ENCODE results near the gene DRG1.

DRG1 gene

DNA sequence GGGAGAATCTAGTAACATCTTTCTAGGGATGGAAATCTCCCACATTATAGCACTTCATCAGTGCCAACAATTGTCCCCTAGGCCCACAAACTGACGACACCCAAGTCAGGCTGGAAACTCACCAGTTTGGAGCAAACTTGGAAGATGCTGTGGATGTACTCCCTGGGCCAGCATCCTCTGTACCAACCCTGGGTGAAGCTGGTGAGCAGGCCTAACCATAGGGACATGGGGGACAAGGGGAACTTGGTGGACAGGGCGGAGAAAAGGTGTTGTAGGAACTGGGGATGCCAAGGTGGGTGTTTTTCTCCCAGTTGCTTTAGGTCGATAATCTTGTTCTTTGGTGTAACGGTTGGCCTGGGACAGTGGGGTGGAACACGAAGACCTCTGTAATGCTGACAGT, 42.2 kb downstream of the DRG1 start:
- no CpG with 5 or more reads among the region's 5 CpGs for WGBS (ENCODE audit: insufficient coverage, insufficient read length)
- H3K36me3 ChIP-seq (ENCODE audit: control insufficient read depth, insufficient read depth, low read length) = peaks cover 25% of the 10 kb centered on the region
- H3K9me3 ChIP-seq (ENCODE audit: control insufficient read depth, insufficient read depth, low read length) = no peaks in the 10 kb centered on the region

DNA sequence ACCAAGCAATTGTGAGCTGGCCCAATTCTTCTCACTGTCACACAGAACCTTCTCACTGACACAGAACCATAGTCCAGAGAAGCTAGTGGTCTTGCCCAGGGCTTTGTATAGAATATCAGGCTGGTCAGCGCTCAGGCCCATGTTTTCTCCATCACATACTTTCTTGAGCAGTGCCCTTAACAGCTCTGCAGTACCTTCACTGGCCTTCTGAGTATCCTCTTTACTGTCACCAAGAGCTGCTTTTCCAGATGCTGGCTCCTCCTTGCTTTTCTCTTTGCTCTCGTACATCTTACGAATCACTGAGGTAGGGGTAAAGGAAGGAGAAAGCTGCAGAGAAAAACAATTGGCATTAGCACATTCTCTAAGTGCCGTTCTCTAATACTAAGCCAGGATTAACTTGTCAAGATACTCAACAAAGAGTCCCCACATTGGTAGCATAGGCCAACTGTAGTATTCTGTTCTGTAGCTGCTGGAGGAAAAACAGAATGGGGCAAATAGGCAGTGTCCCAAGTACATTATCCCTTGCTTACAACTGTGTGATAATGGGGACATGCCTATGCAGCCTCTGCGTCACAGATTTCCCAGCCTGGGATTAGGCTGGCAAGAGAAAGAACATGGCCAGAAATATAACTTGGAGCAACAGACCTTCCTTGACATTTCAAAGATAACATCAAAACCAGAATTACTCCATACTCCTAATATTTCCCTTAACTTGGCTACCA, 43.5 kb downstream of the DRG1 start:
- Histone ChIP-seq H3K4me1 (ENCODE audit: control insufficient read depth, insufficient read depth, low read length) (no peaks in the 10 kb centered on the region), H3K36me3 (ENCODE audit: control insufficient read depth, insufficient read depth, low read length) (peaks cover 18% of the 10 kb centered on the region), H3K27ac (ENCODE audit: low read length) (no peak overlapping the region), H3K4me3 (ENCODE audit: low read length) (no peak overlapping the region), H3K27me3 (ENCODE audit: control insufficient read depth, insufficient read depth, low read length) (no peaks in the 10 kb centered on the region), H3K9me3 (ENCODE audit: control insufficient read depth, insufficient read depth, low read length) (no peaks in the 10 kb centered on the region)
- no peak for DNase-seq (ENCODE audit: low read depth, low spot score)
- no CpG with 5 or more reads among the region's 5 CpGs for WGBS (ENCODE audit: insufficient coverage, insufficient read length)

More for the DNA sequence above, 42.2 kb downstream of the DRG1 start:
- no peak overlapping the region for H3K27ac ChIP-seq (ENCODE audit: low read length)
- H3K27me3 ChIP-seq (ENCODE audit: control insufficient read depth, insufficient read depth, low read length) = no peaks in the 10 kb centered on the region
- no peak for DNase-seq (ENCODE audit: low read depth, low spot score)
- H3K4me1 ChIP-seq (ENCODE audit: control insufficient read depth, insufficient read depth, low read length) = no peaks in the 10 kb centered on the region
- no peak overlapping the region for H3K4me3 ChIP-seq (ENCODE audit: low read length)

DNA sequence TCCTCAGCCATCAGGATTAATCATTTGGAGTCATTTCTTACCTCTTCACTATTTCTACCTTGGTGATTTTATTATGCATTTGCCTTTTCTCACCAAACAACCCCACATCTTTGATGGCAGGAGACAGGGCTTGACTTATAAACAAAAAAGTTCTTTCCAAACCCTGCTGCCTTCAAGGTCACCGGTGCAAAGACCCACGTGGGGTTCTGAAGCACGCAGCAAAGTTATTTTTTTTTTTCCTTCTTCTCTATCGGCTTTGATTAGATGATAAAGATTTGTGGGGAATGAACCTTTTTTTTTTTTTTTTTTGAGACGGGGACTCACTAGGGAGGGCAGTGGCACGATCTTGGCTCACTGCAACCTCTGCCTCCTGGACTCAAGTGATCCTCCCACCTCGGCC, 44.1 kb downstream of the DRG1 start:
- no peak for DNase-seq (ENCODE audit: low read depth, low spot score)
- H3K27ac ChIP-seq (ENCODE audit: low read length) = no peak overlapping the region
- peaks cover 18% of the 10 kb centered on the region for H3K36me3 ChIP-seq (ENCODE audit: control insufficient read depth, insufficient read depth, low read length)
- no peak overlapping the region for H3K4me3 ChIP-seq (ENCODE audit: low read length)
- no peaks in the 10 kb centered on the region for H3K27me3 ChIP-seq (ENCODE audit: control insufficient read depth, insufficient read depth, low read length)
- H3K9me3 ChIP-seq (ENCODE audit: control insufficient read depth, insufficient read depth, low read length) = no peaks in the 10 kb centered on the region
- no peaks in the 10 kb centered on the region for H3K4me1 ChIP-seq (ENCODE audit: control insufficient read depth, insufficient read depth, low read length)
- no CpG with 5 or more reads among the region's 7 CpGs for WGBS (ENCODE audit: insufficient coverage, insufficient read length)

DNA sequence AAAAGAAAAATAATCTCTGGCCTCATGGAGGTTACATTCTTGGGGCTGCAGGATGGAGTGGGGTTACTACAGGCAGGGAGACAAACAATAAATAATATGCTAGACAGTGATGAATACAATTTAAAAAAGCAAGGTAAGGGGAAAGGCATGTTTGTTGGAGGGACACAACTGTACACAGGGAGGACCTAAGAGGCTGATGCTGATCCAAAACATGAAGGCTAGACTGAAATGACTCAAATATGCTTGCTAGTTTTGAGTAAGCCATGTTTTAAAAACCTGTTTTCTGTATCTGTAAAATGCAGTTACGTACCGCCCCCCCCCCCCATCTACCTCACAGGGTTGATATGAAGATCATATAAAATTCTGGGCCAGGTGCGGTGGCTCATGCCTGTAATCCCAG, 46.2 kb downstream of the DRG1 start:
- Histone ChIP-seq H3K36me3 (ENCODE audit: control insufficient read depth, insufficient read depth, low read length) (peaks cover 8% of the 10 kb centered on the region; the same call in 1 of the 2 replicates), H3K27ac (ENCODE audit: low read length) (no peak overlapping the region), H3K27me3 (ENCODE audit: control insufficient read depth, insufficient read depth, low read length) (no peaks in the 10 kb centered on the region), H3K9me3 (ENCODE audit: control insufficient read depth, insufficient read depth, low read length) (no peaks in the 10 kb centered on the region), H3K4me1 (ENCODE audit: control insufficient read depth, insufficient read depth, low read length) (no peaks in the 10 kb centered on the region), H3K4me3 (ENCODE audit: low read length) (no peak overlapping the region)
- no CpG with 5 or more reads among the region's 3 CpGs for WGBS (ENCODE audit: insufficient coverage, insufficient read length)
- DNase-seq (ENCODE audit: low read depth, low spot score) = no peak

DNA sequence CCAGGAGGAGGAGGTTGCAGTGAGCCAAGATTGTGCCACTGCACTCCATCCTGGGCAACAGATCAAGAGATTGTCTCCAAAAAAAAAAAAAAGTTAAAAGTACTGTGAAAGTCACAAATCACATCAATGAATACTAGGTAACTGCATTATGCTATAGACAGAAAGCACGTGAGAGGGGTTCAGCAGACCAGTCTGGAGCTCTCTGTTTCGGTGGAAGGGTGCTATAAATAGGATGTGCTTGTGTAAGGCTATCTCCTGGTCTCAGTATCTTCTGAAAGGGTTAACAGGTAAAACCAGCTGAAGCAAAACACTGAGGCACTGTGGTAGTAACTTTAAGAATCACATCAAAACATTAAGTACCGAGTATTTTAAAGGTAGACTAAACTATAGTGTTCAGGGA, 46.8 kb downstream of the DRG1 start:
- peaks cover 7% of the 10 kb centered on the region; the same call in 1 of the 2 replicates for H3K36me3 ChIP-seq (ENCODE audit: control insufficient read depth, insufficient read depth, low read length)
- H3K9me3 ChIP-seq (ENCODE audit: control insufficient read depth, insufficient read depth, low read length) = no peaks in the 10 kb centered on the region
- no peak for DNase-seq (ENCODE audit: low read depth, low spot score)
- no peaks in the 10 kb centered on the region for H3K4me1 ChIP-seq (ENCODE audit: control insufficient read depth, insufficient read depth, low read length)
- no peak overlapping the region for H3K4me3 ChIP-seq (ENCODE audit: low read length)
- H3K27ac ChIP-seq (ENCODE audit: low read length) = no peak overlapping the region
- no CpG with 5 or more reads among the region's 3 CpGs for WGBS (ENCODE audit: insufficient coverage, insufficient read length)
- H3K27me3 ChIP-seq (ENCODE audit: control insufficient read depth, insufficient read depth, low read length) = no peaks in the 10 kb centered on the region

DNA sequence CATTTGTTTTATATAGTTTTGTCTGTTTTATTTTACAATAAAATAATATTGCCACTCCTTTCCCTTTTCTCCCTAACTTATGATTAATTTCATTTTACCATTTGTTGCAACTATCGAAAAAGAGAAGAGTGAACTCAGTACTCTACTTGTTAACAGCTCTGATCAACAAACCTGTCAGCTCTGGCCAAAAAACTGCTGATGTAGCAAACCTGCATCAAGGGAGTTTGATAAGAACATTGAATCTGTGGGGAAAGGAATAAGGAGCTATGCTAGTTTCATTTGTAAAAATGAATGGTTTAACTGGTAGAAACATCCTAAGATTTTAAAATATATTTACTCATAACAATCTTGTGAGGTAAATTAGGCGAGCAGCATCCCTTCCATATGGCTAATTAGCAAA, 47.4 kb downstream of the DRG1 start:
- no peak for DNase-seq (ENCODE audit: low read depth, low spot score)
- no peak overlapping the region for H3K4me3 ChIP-seq (ENCODE audit: low read length)
- H3K27me3 ChIP-seq (ENCODE audit: control insufficient read depth, insufficient read depth, low read length) = no peaks in the 10 kb centered on the region
- no peaks in the 10 kb centered on the region for H3K4me1 ChIP-seq (ENCODE audit: control insufficient read depth, insufficient read depth, low read length)
- peaks cover 4% of the 10 kb centered on the region; the same call in 1 of the 2 replicates for H3K36me3 ChIP-seq (ENCODE audit: control insufficient read depth, insufficient read depth, low read length)
- H3K27ac ChIP-seq (ENCODE audit: low read length) = no peak overlapping the region
- no peaks in the 10 kb centered on the region for H3K9me3 ChIP-seq (ENCODE audit: control insufficient read depth, insufficient read depth, low read length)
- no CpG with 5 or more reads among the region's 2 CpGs for WGBS (ENCODE audit: insufficient coverage, insufficient read length)

DNA sequence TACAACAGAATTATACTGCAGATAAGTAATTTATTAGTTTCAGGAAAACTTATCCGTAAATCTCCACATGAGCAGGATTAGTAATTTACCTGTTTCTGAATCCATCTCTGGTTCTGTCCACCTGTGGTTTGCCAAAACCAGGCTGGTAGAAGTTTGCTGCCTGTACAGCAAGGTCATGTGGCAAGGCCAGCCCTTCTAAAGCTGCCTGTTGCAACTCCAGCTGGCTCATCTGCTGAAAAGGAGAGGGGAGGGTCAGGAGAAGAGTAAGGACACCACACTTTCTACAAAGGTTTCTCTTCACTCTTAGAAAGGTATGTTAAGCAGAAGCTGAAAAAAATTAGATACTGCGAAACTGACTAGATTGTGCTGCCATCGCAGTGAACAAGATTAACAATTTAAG, 47.9 kb downstream of the DRG1 start:
- Histone ChIP-seq H3K27ac (ENCODE audit: low read length) (no peak overlapping the region), H3K4me1 (ENCODE audit: control insufficient read depth, insufficient read depth, low read length) (no peaks in the 10 kb centered on the region), H3K36me3 (ENCODE audit: control insufficient read depth, insufficient read depth, low read length) (peaks cover 3% of the 10 kb centered on the region; the same call in 1 of the 2 replicates), H3K4me3 (ENCODE audit: low read length) (no peak overlapping the region), H3K27me3 (ENCODE audit: control insufficient read depth, insufficient read depth, low read length) (no peaks in the 10 kb centered on the region), H3K9me3 (ENCODE audit: control insufficient read depth, insufficient read depth, low read length) (no peaks in the 10 kb centered on the region)
- WGBS (ENCODE audit: insufficient coverage, insufficient read length) = no CpG with 5 or more reads among the region's 3 CpGs
- DNase-seq (ENCODE audit: low read depth, low spot score) = no peak

DNA sequence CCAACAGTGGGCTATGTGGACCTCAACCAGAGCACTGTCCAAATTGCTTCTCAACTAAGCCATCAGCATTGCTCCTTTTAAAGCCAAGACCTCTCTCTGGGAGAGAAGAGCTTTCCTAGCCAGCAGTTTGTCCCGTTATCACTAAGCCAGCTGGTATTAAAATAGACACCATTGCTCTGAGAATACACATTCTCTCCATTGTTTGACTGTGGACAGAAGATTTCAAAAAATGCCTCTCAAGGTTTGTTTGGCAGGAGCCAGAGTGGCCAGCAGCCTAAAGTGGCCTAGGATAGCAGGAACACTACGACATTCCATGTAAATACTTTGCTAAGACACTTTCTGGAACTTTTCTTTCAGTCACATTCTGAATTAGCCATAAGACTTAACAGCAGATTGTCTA, 49.0 kb downstream of the DRG1 start:
- no peak for DNase-seq (ENCODE audit: low read depth, low spot score)
- WGBS (ENCODE audit: insufficient coverage, insufficient read length) = no CpG with 5 or more reads among the region's 2 CpGs
- no peaks in the 10 kb centered on the region for H3K4me1 ChIP-seq (ENCODE audit: control insufficient read depth, insufficient read depth, low read length)
- no peaks in the 10 kb centered on the region for H3K27me3 ChIP-seq (ENCODE audit: control insufficient read depth, insufficient read depth, low read length)
- H3K36me3 ChIP-seq (ENCODE audit: control insufficient read depth, insufficient read depth, low read length) = no peaks in the 10 kb centered on the region; the same call in 1 of the 2 replicates
- no peaks in the 10 kb centered on the region for H3K9me3 ChIP-seq (ENCODE audit: control insufficient read depth, insufficient read depth, low read length)
- H3K27ac ChIP-seq (ENCODE audit: low read length) = no peak overlapping the region
- no peak overlapping the region for H3K4me3 ChIP-seq (ENCODE audit: low read length)

DNA sequence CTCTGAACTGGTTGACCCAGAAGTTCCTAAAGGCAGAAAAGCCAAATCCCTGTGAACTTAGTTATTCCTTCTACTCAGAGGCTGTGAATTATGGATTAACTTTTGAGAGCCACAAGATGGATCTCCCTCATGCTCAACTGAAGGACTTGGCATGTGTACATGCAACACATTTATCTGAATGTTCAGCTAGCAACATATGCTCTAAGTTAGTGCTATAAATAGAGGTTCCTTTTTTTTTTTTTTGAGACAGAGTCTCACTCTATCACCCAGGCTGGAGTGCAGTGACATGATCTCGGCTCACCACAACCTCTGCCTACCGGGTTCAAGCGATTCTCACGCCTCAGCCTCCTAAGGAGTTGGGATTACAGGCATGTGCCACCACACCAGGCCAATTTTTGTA, 50.1 kb downstream of the DRG1 start:
- no peak overlapping the region for H3K27ac ChIP-seq (ENCODE audit: low read length)
- no peak overlapping the region for H3K4me3 ChIP-seq (ENCODE audit: low read length)
- H3K27me3 ChIP-seq (ENCODE audit: control insufficient read depth, insufficient read depth, low read length) = no peaks in the 10 kb centered on the region
- no peaks in the 10 kb centered on the region for H3K4me1 ChIP-seq (ENCODE audit: control insufficient read depth, insufficient read depth, low read length)
- peaks cover 3% of the 10 kb centered on the region; the same call in 1 of the 2 replicates for H3K36me3 ChIP-seq (ENCODE audit: control insufficient read depth, insufficient read depth, low read length)
- no peak for DNase-seq (ENCODE audit: low read depth, low spot score)
- WGBS (ENCODE audit: insufficient coverage, insufficient read length) = no CpG with 5 or more reads among the region's 4 CpGs
- no peaks in the 10 kb centered on the region for H3K9me3 ChIP-seq (ENCODE audit: control insufficient read depth, insufficient read depth, low read length)

DNA sequence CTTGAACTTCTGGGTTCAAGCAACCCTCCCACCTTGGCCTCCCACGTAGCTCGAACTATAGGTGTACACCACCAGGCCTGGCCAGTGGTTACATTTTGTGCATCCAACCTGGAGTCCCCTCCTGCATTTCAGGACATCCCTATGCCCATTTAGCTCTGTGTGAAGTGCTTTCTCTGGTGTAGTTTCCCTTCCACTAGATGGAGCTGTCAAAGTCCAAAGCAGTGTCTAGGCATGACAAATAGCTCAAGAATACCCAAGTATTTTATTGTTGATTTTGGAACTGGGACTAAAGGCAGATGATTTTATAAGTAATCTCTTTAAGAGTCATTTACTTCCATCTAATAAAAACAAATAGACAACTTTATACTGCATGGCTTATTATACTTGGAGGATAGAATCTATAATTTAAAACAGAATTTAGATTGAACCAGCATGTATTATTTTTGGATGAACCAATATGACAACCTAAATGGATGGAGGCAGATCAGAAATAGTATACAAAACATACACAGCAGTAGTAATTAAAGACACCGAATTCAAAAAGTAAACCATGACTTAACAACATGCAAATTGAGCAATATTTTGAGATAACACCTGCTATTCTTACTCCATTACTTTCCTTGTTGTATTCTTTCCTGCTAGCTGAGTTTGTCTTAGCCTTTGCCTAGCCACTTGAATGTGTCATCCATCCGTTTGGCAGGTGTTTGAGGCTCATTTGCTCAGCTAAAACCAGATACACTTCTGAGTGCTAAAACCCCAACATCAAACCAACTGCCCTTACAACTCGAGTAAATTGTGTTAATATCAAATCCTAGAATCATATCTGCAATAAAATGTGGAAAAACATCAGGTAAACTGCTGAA, 52.5 kb downstream of the DRG1 start:
- no peak overlapping the region for H3K4me3 ChIP-seq (ENCODE audit: low read length)
- H3K4me1 ChIP-seq (ENCODE audit: control insufficient read depth, insufficient read depth, low read length) = no peaks in the 10 kb centered on the region
- no peak overlapping the region for H3K27ac ChIP-seq (ENCODE audit: low read length)
- peaks cover 3% of the 10 kb centered on the region; the same call in 1 of the 2 replicates for H3K36me3 ChIP-seq (ENCODE audit: control insufficient read depth, insufficient read depth, low read length)
- no peaks in the 10 kb centered on the region for H3K9me3 ChIP-seq (ENCODE audit: control insufficient read depth, insufficient read depth, low read length)
- DNase-seq (ENCODE audit: low read depth, low spot score) = no peak
- H3K27me3 ChIP-seq (ENCODE audit: control insufficient read depth, insufficient read depth, low read length) = no peaks in the 10 kb centered on the region
- no CpG with 5 or more reads among the region's 5 CpGs for WGBS (ENCODE audit: insufficient coverage, insufficient read length)

All from iPS DF 6.9 (cell line).